Activated CD8-positive, alpha-beta memory T cell treated with anti-CD3 and anti-CD28 coated beads, Interleukin-2, amount 50 U/mL, for 4 hours (primary cell): ENCODE results near the gene SERPINA6.
"Not testable (repeated sequence)": the region's sequence is repeated elsewhere in the genome, so short reads cannot be mapped to it uniquely, and the experiment has no call there.

ENCODE experiments used
- DNase-seq: peaks from one replicate; pipeline ENCODE4 v3.0.0-alpha.2; 2020

The SERPINA6 gene

DNA sequence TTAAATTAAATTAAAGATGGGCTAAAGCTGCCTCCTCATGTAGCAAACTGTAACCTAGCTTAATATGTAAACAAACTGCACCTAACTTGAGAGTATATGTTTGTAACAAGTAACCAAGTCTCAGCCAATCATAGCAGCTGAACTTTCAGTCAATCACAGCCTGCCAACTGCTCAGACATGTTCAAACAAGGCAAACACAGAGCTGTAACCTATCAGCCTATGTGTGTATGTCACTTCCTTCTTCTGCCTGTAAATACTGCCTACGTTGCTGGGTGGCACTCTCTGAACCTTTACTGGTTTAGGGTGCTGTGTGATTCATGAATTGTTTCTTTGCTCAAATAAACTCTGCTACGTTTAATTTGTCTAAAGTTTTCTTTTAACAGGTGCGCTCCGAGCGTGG, 2.9 kb downstream of the SERPINA6 start:
- DNase-seq = no peak

DNA sequence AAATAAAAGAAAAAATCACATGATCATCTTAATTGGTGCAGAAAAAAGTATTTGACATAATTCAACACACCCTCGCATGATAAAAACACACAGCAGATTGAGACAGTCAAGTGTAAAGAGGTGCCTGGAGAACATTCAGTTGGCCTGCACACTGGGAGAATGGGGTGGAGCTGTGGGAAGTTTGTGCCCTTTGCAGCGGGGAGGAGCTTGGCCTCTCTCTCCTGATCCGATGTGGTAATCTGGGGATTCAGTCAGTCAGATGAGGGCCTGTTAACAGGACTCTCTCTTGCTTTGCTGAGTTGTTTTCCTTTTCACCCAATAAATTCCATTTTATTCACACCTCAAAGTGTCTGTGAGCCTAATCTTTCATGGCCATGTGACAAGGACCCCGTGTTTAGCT, 5.9 kb downstream of the SERPINA6 start:
- no peak for DNase-seq

DNA sequence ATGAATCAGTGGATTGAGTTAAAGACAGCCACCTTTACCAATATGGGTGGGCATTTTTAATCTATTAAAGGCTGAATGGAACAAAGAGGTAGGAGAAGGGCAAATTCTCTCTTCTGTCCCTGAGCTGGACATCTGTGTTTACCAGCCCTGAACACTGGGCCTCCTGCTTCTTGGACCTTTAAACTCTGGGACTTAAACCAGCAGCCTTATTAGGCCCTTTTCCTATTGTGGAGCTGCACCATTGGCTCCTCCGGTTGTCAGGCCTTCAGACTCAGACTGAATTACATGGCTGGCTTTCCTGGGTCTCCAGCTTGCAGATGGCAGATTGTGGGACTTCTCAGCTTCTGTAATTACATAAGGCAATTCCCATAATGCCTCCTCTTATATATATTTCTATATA, 6.4 kb downstream of the SERPINA6 start:
- no peak for DNase-seq

DNA sequence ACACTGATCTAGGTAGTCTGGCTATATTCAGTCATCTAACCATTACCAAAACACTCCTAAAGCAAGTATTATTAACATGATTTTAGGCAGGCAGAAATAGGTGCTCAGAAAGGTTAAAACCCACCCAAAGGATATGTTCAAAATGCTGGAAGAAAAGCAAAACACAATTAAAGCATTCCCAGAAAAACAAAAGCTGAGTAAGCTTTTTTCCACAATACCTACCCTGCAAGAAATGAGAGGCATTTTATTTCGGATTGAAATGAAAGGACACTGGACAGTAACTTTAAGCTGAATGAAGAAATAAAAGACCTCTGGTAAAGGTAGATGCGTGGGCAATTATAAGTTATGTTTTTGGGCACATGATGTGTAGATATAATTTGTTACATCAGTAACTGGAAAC, 8.2 kb downstream of the SERPINA6 start:
- no peak for DNase-seq

DNA sequence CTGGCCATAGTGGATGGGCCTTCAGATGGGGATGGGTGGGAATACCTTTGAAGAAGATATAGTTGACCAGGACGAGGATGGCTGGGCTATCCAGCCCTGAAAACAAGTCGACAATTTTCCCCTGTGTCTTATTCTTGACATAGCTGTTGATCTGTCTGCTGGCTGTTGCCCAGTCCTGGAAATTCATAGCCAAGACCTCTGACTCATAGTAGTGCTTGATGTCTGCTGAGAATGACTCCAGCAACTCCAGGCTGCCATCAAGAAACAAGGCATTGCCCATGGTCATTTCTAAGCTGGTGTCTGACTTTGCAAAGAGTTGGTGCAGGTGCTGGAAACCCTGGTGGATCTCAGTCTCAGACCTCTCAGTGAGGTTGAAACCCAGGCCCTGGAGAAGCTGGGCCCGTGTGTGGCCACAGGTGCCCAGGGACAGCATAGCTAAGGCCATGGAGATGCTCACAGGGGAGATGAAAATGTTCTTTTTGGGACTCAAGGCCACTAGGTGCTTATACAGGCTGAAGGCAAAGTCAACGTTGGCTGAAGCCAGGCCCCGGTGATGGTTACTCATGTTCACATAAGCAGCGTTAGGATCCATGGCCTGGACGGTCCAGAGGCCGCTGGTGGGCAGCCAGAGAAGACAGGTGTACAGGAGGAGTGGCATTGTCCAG, 9.0 kb downstream of the SERPINA6 start:
- DNase-seq = no peak

DNA sequence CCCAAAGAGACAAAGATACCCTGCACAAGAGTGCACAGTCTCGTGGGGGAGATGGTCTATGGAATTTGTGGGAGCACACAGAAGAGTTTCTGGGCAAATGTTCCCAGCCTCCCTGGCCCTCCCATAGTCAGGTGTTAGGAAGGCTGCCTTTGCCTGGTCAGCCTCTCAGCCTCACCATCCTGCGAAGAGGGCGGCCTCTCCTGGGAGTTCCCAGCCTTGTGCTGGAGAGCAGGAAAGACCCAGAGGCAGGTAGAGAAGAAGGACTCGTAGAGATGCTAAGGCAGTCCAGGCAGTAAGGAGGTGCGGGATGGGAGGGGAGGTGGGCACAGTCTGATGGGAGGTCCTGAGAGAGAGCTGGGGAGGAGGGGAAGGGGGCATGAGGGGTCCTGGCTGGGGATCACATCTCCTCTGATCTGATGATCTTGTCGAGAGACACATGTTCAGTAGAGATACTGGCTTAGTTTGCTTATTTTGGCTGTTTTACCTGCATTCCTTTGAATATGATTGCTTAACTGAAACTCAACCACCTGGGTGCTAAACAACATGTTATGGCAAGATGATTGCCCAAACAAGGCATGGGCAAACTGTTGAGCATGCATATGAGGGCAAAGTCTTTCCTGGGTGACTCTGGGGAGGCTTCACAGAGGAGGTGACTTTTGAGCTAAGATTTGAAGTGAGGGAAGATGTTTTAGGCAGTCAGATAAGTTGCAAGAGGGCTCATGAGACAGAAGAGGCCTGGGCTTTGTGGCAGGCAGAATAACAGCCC, 10.5 kb downstream of the SERPINA6 start:
- DNase-seq = no peak

DNA sequence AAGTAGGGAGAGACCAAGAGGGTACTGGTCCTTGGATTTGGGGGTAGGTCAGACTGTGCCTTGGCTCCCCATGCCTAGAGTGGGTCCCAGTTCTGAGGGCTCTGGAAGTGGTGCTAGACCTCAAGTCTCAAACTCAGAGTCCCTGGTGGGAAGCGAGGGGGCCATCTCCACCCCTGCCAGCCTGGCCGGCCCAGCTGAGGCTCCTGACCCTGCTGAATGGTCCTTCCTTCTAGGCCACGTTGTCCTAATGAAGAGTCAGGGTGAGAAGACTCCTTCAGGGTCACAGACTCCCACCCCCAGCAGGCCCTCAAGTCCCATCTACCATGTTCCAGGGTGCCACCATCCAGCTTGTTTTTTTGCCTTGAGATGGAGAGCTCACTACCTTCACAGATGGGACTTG, 12.9 kb downstream of the SERPINA6 start:
- DNase-seq = no peak

DNA sequence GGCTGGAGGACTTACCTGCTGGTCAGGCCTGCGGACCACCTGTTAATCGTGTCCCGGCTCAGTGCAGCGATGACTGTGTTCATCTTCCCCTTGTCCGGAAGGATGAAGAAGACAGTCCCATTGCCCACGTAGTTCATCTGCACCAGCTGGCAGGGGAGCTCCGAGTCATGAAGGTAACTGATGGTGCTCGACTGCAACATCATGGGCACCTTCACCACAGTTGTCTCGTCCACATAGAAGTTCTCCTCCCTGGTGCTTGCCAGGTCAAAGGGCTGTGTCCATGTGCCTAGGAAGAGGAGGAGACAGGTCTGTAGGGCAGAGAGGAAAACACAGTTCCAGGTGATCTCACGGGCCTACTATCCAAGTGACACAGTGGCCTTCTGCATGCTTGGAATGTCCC, 13.4 kb downstream of the SERPINA6 start:
- DNase-seq = no peak

DNA sequence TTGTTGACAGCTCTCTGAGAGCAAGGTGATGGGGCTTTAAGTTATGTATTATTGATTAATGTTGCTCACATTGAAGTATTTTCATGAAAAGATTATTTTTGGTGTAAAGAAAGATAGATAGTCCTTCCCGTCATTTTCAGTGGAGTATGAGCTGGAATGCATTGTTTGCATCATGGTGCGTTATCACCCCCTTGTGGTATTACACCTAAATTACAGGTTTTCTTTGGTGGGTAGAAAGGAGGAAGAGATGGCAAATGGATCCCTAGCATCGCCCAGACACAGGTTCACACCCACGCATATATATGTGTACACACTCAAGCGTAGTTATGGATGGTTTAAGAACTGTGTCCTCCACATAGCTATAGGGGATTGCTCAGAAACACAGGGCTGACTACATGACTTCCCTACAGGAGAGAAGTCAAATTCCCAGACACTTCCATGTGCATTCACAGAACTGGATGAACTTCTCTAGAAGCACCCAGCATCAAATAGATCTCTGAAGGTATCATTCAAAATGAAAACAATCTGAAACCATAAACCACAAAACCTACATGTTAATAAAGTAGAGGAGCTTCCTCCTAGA, 15.6 kb downstream of the SERPINA6 start:
- DNase-seq = no peak

DNA sequence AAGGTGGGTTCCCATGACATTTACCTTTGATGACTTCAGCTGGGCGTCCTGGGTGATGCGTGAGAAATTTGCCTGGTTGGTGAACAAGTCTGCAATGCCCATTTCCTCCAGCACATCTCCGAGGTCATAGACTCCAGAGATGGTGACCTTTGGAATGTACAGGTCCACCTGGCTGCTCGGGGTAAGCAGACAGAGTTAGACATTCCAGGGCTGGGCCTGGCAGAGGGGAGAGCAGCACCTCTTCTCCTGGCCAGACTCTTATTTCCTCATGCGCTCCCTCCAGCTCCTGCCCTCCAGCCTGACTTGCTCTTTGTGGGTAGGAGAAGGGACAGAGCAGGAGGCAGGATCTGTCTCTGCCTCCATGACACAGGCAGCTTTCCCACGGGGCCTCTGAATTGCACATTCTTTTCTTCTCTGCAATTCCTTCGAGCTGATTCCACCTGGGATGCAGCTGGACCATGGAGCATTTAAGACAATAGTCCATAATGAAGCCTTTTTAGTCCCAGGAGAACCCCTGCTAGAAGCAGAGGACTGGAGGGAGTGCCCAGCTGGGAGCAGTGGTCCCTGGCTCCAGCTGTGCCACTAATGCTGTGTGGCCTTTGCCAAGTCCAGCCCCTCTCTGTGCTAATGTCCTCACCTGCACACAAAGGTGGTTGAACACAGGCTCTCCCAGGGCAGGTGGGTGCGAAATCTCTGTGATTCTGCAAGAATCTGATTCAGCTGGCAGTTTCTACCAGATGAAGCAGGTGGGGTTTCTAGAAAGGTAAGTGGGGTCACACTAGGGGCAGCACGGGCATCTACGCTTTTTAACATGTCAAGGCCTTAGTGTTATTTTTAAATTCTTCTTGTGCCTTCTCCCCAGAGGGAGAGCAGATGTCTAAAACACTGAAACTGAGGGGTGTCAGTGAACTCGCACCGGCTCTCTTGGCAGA, 16.8 kb downstream of the SERPINA6 start:
- no peak for DNase-seq

DNA sequence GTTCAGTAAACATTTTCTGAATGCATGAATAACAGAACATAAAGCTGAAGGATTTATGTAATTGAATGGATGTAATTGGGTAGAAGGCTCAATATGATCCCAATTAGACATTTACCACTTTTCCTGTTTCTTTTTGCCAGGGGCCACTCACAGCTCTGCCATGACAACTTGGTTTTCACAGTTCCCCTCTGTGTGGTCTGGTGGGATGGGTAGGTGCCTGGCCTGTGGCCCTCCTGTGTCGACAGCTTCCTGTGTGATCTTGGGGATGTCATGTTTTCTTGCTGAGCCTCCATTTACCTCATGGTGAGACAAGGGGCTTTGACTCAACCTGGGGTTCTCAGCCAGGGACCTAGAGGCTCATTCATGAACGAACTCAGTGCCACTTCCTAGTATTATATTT, 17.5 kb downstream of the SERPINA6 start:
- DNase-seq = no peak

DNA sequence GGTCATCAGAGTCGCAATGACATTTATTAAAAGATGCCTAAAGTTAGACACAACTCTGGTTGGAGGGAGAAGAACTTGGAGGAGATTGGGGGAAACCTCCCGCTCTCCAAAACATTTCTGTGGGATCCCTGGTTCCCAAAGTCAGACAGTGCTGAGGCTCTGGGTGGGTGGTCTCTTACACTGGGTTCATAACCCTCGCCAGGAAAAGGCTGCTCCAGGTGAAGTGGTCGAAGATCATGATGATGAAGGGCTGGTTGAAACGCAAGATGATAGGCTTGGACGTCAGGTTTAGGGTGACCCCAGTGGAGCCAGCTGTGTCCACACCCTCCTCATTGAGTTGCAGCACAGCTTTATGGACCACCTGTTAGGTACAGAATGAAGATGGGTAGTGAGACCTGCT, 18.9 kb downstream of the SERPINA6 start:
- no peak for DNase-seq

DNA sequence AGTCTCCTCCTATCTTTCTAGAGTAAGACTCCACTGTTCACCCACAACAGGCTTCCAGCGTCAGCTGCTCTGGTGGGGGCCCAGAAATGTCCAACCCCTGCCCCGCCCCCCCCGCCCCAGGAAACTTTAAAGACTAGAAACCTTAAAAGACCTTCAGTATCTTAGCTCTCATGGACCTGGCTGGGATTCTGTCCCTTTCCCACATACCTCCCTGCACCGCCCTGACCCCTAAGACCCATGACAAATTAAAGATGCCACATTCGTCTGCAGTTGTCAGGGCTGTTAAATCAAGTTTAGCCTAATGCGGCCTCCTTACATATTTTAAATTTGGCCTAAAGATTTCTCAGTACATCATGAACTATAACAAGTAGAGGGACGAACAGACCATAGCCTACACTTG, 20.0 kb downstream of the SERPINA6 start:
- DNase-seq = no peak

DNA sequence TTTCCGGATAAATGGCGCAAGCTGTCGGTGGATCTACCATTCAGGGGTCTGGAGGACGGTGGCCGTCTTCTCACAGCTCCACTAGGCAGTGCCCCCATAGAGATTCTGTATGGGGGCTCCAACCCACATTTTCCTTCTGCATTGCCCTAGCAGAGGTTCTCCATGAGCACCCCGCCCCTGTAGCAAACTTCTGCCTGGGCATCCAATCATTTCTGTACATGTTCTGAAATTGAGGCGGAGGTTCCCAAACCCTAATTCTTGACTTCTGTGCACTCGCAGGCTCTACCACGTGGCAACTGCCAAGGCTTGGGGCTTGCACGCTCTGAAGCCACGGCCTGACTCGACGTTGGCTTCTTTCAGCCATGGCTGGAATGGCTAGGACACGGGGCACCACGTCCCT, 25.0 kb downstream of the SERPINA6 start:
- no peak for DNase-seq

DNA sequence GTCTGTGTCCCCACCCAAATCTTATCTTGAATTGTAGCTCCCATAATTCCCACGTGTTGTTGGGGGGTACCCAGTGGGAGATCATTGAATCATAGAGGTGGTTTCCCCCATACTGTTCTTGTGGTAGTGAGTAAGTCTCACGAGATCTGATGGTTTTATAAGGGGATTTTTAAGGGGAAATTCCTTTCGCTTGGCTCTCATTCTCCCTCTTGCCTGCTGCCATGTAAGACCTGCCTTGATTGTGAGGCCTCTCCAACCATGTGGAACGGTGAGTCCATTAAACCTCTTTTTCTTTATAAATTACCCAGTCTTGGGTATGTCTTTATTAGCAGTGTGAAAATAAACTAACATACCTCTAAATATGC, 27.0 kb downstream of the SERPINA6 start:
- DNase-seq = not testable (repeated sequence)

DNA sequence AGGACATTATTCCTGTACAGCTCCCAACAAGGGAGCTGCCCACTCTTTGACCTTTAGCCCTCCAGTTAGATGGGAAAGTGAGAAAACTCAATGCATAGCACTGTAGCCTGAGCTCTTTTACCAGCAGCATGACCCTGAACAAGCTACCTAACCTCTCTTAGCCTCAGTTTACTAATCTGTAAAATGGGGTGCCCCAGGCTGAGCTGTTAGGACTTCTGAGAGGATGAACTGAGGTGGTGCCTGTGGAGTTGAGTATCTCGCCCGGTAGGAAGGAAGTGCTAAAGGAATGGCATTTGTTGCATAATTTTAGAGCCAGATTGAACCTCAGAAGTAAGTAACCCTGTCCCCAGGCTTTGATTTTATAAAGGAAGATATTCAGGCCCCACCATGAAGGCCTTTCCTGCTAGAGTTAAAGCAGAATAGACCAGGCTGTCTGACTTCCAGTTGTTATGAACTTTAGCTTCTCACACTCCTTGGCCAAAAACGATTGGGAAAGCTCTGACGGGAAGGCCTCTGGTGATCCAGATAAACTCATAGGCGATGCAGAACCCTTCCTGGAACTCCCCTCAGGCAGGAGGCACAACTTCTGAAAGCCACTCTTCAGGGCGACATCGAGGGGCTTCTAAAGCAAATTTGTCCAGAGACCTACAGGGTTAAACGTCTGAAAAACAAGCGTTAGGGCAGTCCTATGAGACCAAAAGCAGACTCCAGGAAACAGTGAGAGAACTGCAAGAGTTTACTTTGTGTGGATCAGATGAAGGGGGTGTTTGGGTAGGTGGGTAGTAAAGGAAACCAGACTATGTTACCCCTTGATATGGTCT, 27.6 kb downstream of the SERPINA6 start:
- DNase-seq = no peak

DNA sequence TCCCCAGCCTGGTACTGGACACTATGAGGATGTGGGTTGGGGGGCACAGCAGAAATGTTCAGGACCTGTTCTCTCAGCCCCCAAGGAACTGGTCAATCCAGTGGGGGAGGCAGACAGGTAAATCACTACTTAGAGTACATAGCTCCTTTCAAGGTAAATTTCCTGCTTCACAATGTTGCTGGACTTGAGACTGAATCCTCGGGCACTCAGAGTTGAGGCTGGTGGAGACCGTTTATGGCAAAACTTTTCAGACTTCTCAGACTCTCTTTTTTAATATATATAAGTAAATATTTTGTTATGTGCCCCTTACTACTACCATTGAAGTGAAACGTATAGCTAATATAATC, 29.6 kb downstream of the SERPINA6 start:
- no peak for DNase-seq

DNA sequence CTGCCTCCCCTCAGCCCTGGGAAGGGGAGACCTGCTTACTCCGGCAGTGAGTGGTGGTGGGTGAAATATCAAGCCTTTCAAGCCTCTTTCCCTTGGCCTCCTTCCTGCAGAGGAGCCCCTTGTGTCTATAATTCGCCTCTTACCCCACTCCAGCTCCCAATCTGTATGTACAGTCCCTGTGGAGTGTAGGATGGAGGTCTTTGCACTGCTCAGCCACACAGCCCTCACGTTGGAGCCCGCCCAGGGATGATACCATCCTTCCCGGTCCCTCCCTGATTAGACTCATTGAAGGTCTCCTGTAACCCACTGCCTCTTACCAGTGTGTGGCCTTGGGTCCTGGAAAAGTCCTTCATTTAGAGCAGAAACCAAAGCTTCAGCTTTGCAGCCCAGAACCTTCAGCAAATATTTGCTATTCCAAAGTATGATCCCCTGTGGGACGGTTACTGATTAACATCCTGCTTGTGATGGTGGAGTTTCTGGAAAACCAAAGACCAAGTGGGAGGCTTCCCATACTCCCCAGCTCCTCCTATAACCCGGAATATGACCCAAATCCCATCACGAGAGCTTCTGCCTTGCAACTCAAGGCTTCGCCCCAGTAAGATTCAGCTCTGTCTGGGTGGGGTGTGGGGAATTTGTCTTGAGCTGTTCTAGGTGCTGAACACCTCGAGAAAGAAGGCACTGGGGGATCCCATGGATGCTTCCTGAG, 30.1 kb downstream of the SERPINA6 start, which contains the start of gene SERPINA10:
TSS of gene SERPINA10 (minus strand) at position 397 of the 706 bp plus-strand sequence. CDS start 2,675 bp downstream, outside the sequence.
- no peak for DNase-seq

DNA sequence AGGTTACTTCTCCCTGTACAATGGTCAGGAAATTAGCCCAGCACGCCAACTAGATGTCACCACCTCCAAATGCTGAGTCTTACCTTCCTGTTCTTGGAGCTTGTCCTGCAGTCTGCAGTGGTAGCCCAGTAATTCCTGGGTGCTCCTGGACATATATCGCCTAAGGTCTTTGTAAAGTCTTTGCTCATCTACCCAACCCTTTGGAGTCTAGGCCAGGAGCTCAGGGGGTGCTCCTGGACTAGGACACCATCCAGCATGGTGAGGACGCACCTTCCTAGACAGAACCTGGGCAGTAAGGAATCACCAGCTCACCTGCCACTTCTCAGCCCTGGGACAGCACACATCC, 30.6 kb downstream of the SERPINA6 start:
- DNase-seq = no peak

DNA sequence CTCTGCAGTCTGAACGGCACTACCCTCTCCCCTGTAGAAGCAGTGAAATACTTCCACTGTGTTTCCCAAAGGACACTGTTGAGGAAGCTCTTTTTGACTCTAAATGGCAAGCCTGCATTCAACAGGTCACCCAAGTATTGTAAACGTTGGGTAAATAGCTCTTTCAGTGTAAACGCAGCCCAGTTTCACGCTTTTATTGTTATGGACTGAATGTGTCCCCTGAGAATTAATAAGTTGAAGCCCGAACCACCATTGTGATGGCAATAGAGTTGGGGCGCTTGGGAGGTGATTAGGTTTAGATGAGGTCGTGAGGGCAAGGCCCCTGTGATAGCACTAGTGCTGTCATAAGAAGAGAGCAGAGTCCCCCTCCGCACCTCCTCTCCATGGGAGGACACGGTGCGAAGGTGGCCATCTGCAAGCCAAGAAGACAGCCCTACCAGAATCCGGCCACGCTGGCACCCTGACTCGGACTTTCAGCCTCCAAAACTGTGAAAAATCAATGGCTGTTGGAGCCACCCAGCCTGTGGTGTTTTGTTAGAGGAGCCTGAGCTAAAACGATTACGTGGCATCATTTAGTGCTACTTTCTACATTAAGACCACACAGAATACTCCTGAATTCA, 31.1 kb downstream of the SERPINA6 start:
- DNase-seq = no peak

DNA sequence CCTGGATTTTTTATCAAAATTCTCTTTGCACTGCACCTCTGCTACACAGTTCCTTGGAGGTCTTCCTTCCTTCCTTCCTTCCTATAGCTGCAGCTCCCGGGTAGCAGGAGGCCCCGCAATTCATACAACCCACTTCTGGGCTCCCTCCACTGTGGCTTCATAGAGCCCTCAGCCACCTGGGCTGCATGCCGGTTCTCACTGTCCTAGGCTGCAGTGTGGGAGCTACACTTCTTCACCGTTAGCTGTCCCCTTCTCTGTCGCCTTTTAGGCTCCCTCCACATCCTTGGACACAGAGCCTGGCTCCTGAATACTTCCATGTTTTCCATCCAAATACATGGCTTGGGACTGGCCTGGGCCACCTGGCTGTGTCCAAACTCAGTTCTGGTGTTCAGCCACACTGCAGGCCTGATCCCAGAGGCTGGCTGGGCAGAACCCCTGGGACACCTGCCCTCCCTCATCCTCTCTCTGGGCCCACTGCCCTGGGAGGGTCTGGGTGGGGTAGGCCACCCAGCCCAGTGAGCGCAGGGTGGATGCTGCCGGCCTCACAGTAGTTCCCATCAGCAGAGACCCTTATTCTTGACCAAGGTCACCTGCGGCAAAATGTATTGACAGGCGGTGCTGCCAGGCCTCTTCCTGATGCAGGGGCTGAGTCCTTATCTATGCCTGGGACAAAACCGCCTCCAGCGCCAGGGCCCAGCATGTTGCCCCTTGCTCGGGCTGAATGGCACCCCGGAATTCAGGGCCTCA, 31.8 kb downstream of the SERPINA6 start:
- DNase-seq = no peak
